ENCODE data around the gene IWS1. TPM values are rescaled to one million over a fixed set of nuclear protein-coding genes. Genes with fewer than 3 reads are reported as not detected.
A peak's percentile ranks its signal among the peaks of the same experiment; 100 is the strongest.

Gene IWS1
- polyA plus RNA-seq, 1 donor = 45.4 TPM

DNA sequence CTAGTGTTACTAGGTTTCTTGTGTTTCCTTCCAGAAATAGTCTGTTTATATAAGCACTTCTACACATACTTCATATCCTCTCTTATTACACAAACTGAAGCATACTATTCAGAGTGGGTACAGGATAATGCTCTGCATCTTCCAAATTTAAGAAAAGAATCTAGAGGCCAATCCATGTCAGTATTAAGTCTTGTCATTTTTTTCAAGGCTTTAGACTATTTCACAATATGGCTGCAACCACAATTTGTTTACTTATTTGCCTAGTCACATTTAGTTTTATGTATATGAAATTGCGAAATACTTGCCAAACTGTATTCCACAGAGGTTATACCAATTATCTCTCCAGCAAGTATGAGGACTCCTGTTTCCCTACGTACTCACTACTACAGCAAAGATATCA is 27.9 kb downstream of the IWS1 start:
- DNase-seq (ENCODE audit: low read depth) = no peak

DNA sequence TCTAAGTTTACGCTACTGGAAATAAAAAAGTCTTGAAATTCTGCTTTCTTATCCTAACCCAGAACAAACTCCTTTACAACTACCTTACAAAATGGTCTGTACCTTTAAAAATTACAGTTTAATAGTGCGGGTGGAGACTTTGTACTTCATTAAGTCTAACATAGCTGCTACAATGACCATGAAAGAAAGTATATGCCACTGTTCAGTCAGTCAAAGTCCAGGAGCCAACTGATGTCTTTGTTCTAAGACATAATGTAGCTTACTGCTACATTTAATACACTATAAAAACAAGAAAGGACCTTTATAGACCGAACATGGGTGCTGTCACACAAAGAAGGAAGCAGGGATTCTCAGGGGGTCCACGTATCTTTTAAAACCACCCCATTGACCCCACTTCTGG is 36.0 kb downstream of the IWS1 start:
- DNase-seq (ENCODE audit: low read depth) = no peak

DNA sequence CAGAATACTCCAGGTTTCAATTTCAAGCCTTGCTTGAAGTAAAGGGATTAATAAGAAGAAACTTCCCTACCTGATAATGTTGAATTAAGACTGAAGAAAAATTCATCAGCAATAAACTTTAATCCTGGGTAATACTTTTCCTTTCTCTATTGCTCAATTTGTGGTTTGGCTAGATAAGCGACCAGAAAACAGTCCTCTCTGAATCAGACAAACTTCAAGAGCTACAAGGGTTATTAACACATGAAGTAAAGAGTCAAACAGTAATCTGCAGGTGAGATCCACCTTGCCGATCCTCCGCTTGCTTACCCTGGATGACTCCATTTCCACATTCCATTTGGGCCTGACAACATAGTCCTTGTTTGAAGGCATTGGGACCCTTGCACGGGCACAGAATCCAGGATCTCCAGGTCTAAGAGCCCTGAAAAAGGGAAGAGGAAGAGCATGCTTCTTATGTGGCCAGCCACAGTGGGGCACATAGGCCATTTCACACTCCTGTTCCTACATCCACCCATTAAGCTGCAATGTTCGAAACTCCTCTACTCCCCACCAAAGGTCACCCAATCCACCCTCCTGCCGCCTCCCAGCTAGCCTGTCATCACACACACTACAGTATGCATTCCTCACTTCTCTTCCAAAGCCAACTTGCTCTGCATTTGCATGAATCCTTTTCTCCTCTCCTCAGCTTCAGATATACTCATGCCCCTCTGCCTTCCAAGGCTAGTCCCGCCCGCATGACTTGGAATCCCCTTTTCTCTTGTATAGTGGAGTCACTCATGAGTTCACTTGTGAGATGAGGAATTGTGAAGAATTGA is 39.8 kb downstream of the IWS1 start:
- DNase-seq (ENCODE audit: low read depth) = no peak

DNA sequence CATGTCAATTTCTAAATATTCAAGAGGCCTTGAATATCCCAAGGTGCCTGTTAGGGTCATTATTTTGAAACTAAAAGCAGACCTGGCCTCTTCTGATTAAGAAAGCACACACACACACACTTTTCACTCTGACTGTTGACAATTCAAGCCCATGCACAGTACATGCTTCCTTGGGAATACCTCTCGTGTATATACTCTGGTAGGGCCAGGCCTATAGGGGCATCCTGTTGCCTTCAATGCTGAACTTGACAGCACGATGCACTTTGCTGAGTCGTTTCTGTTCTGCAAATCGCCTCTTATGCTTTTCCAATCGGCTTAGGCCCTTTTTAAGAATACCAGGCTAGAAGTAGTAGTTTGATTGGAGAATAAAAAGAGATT is 40.6 kb downstream of the IWS1 start:
- no peak for DNase-seq (ENCODE audit: low read depth)

DNA sequence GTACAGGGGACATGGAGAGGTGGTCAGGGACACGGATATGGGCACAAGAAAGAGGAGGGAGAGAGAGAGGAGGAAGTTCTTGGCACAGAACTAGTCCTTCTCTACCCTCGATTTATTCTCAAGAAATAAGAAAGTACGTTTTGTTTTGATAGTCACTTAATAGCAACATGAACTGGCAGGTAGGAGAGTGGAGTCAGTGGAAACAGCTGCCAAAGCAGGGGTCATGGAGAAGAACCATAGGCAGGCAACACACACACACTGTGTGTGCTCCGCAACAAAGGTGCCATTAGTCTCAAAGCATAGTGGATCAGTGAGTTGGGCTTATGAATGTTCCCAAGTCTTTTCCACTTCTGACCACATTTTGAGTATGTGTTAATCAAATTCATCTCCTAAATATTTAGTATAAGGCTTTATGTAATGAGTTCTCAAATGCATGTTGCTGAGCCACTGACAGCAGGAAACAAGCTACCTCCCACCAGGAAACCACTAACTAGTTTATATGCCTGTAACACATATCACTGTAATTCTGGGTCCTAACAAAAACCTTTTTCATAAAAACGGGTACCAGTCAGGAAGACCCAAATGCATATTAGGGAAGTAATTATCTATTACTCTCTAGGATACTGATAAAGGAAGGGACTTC is 41.1 kb downstream of the IWS1 start:
- DNase-seq (ENCODE audit: low read depth) = no peak

DNA sequence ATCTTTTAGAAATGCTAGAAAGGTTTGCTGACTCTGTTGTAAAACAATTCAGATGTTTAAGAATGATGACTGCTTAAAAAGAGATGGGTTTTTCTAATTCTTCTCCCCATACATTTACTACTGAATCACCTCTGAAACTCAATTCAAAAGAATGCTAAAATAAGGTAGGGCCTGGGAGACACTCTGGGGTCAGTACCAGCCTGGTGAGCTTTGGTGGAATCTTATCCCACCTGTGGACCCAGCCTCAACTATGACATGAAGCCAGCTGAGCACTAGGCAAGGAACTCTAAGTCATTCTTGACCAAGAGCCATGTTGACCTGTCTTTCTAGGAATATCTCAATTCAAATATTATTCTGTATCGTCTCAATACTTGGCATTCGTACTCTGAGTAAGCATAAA is 44.3 kb downstream of the IWS1 start:
- no peak for DNase-seq (ENCODE audit: low read depth)

DNA sequence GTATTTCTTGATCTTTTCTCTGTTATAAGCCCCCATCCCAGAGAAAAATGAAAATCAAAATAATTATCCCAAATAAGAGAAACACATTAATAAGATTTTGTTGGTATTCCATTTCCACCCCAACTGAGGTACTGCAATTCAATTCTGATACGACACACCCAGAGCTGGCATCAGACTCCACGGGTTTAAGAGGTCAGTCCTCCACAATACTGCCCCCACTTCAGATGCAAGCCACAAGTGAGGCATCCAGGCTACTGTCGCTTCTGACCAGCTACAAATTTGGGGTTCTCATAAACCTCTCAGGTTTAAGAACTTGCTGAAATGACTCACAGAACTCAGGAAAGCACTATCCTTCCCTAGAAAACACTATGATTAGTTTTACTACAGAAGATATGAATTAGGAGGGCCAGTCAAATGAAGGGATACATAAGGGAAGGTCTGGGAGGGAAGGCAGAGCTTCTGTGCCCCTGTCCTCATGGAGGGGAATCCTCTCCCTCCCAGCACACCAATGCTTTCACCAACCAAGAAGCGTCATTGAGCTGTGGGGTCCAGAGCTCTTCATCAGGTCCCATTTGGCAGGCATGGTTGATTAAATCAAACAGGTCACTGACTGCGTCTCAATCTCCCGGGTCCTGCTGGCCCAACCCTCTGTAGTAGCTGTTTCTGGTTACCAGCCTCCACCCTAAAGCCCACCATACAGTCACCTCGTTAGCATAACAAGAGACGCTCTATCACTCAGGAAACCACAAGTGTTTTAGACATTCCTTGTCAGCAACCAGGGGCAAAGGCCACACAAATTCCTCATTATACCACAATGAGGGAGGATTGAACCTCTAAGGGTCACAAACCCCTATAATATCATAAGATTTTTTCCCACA is 46.2 kb downstream of the IWS1 start:
- DNase-seq (ENCODE audit: low read depth) = no peak

DNA sequence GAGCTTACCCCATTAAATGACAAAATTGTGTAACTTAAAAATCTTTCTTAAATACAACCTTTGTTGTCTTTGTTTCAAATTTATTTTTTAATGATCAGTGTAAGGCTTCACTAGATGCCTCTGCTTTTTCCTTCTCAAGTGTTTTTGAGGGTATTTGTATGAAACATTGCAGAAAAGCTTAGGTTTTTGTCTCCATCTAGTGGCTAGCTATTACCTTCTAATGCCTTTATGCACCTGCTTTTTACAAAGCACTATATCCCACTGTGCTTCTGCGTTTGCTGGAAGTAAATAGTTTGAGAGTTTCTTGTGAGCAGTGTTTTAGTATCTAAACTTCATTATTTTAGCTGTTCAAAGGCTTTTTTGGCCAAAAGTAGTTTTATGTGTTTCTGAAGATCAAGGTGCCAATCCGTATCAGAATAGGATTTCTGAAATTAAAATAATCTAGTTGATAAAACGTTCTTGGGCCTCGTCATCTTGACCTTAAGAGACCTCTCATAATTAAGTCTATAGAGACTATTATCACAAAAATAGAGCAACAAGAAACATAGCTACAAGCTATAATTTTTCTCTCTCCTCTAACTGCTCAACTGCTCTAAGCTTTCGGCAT is 47.0 kb downstream of the IWS1 start:
- DNase-seq (ENCODE audit: low read depth) = peak; percentile 65

DNA sequence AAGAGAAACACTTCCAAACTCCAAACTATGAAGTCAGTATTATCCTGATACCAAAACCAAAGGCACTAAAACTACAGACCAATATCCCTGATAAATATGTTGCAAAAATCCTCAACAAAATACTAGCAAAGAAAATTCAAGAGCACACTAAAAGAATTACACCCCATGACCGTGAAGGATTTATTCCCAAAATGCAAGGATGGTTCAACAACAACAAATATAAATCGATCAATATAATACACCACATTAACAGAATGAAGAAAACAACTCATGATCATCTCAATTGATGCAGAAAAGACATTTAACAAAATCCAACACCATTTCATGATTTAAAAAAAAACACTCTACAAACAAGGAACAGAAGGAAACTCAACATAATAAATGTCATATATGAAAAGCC is 50.5 kb downstream of the IWS1 start:
- DNase-seq (ENCODE audit: low read depth) = no peak

DNA sequence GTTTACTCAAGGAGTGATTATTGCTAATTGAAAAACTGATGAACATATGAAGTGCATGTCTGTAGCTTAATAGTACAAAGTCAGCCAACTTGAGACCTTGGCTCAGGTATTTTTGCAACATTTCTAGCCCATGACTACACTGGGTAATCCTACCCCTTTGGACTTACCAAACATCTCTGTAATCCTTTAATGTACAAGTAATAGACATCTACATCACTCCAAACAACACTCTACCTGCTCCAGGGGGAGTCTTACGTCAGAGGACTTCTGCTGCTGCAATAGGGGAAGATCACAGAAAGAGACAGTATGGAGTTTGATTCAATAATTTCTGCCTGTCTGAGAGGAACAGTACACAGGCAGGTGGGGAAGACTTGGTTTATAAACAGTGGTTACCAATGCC is 54.0 kb downstream of the IWS1 start:
- DNase-seq (ENCODE audit: low read depth) = no peak

DNA sequence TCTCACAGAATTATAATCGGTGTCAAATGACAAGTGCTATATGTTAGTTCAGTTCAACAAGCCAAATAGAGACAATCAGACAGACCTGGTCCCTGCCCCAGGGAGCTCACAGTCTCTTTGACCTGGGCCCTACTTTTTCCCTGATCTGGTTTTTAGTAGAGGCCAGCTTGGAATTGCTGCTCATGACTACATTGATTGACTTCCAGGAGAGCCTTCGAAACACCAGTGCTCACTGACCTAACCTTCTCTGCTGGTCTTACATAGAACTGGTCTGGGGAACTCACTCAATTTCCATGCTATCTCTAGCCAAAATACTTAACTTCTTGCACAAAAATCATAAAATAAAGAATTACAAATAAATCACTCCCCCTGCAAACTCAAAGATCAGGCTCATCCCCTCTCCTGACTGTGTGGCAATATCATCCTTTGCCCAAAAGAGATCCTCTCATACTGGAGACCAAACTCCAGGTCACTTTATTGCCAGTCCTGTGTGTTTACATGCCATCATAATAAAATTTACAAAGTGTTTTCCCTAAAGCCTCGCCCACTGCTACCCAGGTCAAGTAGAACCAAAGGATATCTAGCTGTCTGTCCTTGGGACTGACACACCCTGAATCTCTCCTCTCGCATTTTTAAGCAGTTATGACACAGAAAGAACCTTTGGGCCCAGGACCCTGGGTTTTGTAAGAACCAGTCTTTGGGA is 54.9 kb downstream of the IWS1 start:
- no peak for DNase-seq (ENCODE audit: low read depth)

DNA sequence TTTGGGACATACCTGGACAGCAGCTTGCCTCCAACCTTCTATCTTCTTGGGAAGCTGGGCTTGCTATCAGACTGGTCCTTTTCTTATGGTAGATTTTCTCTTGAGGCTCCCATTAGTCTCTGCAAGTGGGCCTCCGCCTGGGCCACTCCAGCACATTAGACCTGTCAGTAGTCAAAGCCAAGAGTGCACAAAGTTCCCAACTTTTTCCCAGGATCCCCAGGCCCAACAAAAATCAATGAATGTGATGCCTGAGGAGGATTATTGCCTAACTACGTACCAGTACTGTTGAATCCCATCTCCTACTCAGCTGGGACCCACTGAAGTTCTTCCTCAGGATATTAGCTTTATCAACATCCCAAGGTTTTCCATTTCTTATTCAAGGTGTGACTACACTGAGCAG is 56.3 kb downstream of the IWS1 start:
- no peak for DNase-seq (ENCODE audit: low read depth)

DNA sequence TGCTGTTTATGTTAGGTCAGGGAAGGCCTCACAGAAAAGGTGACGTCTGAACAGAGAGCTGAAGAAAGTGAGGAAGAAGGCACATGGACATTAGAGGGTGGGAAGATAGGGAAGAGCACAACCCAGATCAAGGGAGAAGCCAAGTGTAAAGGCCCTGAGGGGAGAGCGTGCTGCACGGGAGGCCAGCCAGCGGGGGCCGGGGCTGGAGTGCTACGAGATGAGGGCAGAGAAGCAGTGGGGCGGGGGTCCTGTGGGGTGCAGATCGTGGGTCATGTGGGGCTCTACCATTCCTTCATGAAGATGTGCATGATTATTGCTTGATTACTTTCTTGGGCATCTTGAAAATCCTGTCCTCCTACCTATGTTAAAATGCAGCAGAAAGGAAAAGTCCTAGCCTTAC is 57.2 kb downstream of the IWS1 start:
- DNase-seq (ENCODE audit: low read depth) = no peak

DNA sequence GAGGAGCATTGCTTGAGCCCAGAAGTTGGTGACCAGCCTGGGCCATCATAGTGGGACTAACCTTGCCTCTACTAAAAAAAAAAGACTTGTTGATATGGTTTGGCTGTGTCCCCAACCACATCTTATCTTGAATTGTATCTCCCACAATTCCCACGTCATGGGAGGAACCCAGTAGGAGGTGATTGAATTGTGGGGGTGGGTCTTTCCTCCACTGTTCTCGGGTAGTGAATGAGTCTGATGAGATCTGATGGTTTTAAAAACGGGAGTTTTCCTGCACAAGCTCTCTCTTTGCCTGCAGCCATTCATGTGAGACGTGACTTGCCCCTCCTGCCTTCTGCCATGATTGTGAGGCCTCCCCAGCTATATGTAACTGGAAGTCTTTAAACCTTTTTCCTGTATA is 61.0 kb downstream of the IWS1 start:
- no peak for DNase-seq (ENCODE audit: low read depth)

DNA sequence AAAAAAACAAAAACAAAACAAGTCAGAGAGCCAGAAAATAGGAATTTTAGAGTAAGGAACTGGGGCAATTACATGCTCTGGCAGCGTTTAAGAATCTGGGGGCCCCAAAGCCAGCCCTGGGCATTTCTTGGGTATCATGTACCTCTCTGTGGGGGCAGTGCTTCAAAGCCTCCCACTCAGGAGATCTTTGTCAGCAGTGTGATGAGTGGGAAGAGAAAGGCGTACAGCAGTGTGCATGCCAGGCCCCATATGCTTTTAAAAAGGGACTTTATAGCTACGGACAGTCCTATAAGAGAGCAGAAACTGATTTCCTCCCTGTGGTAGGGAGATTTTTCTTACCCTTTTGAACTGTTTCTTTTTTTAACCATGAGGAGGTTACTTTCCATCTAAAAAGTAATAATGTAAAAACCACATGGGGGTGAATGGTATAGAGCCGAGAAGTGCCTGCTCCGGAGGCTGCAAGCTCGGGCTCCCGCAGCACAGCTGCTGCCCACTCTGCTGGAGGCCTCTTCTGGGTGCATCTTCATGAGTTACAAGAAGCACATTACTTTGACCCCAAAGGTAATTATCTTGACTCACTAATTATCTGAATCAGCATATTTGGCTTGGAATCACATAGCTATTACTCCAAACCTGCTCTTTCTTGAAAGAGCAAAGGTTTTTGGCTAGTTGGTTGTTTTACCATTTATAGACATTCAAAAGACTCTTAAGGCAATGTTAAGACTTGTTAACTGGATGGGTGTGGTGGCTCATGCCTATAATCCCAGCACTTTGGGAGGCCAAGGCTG is 61.6 kb downstream of the IWS1 start:
- DNase-seq (ENCODE audit: low read depth) = no peak

DNA sequence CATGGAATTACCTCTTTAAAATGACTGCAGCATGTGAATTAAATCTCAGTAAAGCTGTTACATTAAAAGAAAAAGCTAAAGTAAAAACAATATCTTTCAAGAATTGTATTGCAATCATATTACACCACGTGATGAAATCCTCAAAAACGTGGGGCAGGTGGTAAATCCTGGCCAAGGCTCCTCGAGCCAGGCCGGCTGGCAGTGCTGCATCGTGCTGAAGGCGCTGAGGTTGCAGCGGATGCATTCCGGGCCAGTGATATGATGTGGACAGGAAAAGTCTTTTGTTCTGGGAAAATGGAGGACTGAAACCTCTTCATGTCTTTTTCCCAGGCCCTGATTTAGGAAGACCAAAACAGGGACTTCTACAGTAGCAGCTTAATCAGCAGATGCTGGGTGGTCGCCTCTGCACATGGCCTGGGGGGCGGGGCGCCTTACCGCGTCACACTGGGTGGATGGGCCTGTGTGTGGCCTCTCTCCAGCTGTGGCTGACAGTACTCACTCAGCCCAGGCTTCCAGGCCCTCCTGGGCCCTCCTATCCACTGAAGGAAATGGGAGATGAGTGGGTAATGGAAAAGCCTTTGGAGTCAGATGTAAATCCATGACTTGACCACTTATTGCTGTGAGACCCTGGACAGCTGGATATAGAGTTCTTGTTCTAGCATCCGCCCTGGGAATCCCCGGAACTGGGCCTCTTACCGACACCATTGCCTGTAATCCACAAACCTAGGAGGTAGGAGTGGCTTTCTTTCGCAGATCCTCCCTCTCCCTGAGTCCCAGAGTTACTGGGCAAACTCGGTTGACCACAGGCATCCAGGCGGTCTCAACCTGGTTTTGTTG is 62.9 kb downstream of the IWS1 start:
- no peak for DNase-seq (ENCODE audit: low read depth)

DNA sequence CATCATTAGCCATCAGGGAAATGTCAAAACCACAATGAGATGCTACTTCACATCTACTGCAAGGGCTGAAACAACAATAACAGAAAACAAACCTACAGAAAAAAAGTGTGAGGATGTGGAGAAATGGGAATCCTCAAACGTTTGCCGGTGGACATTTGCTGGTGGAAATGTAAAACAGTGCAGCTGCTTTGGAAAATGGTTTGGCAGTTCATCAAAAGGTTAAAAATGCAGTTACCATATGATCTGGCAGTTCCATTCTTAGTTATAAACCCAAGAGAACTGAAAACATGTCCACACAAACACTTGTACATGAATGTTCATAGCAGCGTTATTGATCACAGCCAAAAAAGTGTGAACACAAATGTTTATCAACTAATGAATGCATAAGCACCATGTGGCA is 63.8 kb downstream of the IWS1 start:
- DNase-seq (ENCODE audit: low read depth) = no peak

DNA sequence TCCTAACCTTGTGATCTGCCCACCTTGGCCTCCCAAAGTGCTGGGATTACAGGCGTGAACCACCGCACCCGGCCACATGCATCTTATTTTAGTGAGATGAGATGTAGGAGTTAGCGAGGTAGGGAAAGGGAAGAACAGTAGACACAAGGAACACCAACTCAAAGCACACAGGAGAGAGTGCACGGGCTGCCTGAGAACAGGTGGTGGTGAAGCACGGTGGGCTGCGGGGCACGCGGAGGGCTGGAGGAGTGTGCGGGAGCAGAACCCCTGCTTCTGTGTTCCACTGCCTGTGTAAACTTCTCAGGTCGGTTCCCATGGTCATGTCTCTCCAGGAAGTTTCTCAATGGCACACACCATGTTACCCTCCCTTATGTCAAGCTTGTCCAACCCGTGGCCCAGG is 69.3 kb downstream of the IWS1 start:
- no peak for DNase-seq (ENCODE audit: low read depth)

DNA sequence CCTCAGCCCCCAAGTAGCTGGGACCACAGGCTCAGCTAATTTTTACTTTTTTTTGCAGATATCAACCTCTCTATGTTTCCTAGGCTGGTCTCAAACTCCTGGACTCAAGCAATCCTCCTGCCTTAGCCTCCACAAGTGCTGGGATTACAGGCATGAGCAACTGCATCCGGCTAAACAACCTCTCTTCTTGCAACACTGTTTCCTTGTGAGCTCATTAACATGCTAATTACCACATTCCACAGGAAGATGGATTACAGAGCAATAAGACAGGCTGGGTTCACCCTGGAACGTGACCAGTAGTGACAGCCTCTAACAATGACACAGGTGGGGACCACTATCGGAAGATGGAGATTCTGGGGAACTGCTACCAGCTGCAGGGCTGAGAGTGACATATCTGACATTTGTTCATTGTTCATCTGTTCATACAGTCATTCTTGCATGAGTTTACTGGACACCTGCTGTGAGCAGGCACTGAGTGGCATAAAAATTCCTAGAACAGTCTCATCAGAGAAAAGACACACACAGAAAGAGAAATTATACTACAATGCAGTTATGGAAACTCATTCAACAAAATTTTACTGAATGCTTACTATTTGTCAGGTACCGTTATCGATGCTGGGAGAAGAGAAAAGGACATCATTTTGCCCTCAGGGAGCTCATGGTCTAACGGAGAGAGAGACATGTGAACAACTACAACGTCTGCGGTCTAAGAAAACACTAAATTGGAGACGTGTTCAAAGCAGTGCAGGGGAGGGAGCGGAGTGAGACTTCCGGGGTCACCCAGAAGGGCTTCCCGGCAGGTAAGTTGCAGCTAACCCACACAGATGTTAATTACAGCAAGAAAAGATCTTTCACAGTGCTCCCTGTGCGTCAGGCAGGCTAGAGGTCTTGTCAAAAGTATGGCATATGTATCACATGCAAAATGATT is 70.5 kb downstream of the IWS1 start:
- DNase-seq (ENCODE audit: low read depth) = no peak
